Measurements from ENCODE around the gene FBXW4.

FBXW4 gene

DNA sequence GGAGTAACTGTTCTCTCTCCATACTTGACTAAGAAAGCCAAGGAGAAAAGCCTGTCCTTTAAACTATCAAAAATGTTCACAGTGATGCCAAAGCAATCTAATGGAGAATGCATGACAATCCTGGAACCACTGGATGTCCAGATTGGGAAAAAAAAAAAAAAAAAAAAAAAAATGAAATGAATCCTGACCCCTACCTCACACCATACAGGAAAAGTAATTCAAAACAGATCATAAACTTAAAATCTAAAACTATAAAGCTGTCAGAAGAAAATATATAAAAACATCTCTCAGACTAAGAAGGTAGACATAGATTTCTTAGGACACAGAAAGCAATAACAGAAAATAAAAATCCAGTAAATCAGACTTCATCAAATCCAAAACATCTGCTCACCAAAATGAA, 18.4 kb downstream of the FBXW4 start:
- no peak for DNase-seq
- peaks cover 38 to 45% (median 39%) of the 10 kb centered on the region in 3 donors for H3K36me3 ChIP-seq
- no peaks in the 10 kb centered on the region for H3K9me3 ChIP-seq
- no peak for TF ChIP-seq CTCF (IDR thresholded peaks at IDR 0.05)
- intact Hi-C loops (cut with DNase I; ENCODE audit: low total_unique reads) = no loop called here
- no peak overlapping the region for H3K27ac ChIP-seq
- no peak overlapping the region for H3K4me3 ChIP-seq
- H3K4me1 ChIP-seq = peaks cover 0 to 16% (median 6%) of the 10 kb centered on the region in 4 donors
- no peaks in the 10 kb centered on the region for H3K27me3 ChIP-seq

DNA sequence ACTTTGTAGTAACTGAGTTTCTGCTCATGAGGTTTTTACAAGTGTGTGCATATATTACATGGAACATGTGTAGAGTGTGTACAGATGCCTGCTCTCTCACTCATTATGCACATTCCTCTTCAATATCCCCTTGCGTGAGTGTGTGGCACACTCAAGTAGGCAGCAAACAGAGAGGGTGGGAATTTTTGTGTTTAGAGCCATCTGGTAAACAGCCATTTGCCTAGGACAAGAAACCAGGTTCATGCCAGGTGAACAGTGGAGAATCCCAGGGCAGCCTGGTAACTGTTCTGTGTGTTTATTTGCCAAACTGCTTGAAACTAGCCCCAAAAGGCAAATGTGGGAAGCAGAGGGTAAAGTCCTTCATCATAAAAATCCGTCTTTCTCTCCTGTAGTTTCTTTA, 19.9 kb downstream of the FBXW4 start:
- Histone ChIP-seq H3K4me3 (no peak overlapping the region), H3K36me3 (peaks cover 50 to 60% (median 54%) of the 10 kb centered on the region in 3 donors), H3K27me3 (no peaks in the 10 kb centered on the region), H3K27ac (no peak overlapping the region), H3K4me1 (peaks cover 0 to 10% (median 7%) of the 10 kb centered on the region in 4 donors), H3K9me3 (no peaks in the 10 kb centered on the region)
- intact Hi-C loops (cut with DNase I; ENCODE audit: low total_unique reads) = no loop called here
- no peak for DNase-seq
- no peak for TF ChIP-seq CTCF (IDR thresholded peaks at IDR 0.05)

DNA sequence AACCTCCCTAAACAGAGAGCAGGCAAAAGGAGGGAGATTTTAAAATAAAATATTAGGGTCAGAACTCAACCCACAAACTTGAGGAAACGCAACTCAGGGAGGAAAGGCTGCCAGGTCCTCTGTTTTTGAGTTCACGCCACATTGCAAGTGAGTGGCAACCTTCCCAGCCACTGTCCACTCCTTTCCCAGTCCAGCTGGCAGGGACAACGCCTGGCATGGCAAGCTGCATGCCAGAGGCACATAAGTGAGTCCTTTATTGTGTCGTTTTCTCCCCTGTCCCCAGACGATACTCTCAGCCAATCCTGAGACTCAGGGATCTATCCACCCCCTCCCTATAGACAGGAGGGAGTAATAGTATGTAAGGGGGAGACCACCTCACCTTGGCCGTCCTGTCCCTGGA, 22.4 kb downstream of the FBXW4 start:
- H3K36me3 ChIP-seq = peaks cover 68 to 85% (median 80%) of the 10 kb centered on the region in 3 donors
- no peak overlapping the region for H3K27ac ChIP-seq

GRCh38 chr10:101671453-101671852, 23.5 kb downstream of the FBXW4 start:
- no peak for TF ChIP-seq CTCF (IDR thresholded peaks at IDR 0.05)
- Histone ChIP-seq H3K4me3 (no peak overlapping the region), H3K9me3 (no peaks in the 10 kb centered on the region), H3K27me3 (no peaks in the 10 kb centered on the region), H3K27ac (no peak overlapping the region), H3K36me3 (peaks cover 73 to 91% (median 90%) of the 10 kb centered on the region in 3 donors), H3K4me1 (peaks cover 0 to 10% (median 7%) of the 10 kb centered on the region in 4 donors)
- intact Hi-C loops (cut with DNase I; ENCODE audit: low total_unique reads) = no loop called here
- no peak for DNase-seq

More for the DNA sequence above, 22.4 kb downstream of the FBXW4 start:
- no peaks in the 10 kb centered on the region for H3K27me3 ChIP-seq
- intact Hi-C loops (cut with DNase I; ENCODE audit: low total_unique reads) = no loop called here
- TF ChIP-seq CTCF (IDR thresholded peaks at IDR 0.05) = no peak
- no peak overlapping the region for H3K4me3 ChIP-seq
- DNase-seq = no peak
- no peaks in the 10 kb centered on the region for H3K9me3 ChIP-seq
- H3K4me1 ChIP-seq = peaks cover 0 to 10% (median 7%) of the 10 kb centered on the region in 4 donors

GRCh38 chr10:101670635-101671034, 24.3 kb downstream of the FBXW4 start:
- peaks cover 0 to 10% (median 7%) of the 10 kb centered on the region in 4 donors for H3K4me1 ChIP-seq
- no peak for DNase-seq
- no peak overlapping the region for H3K27ac ChIP-seq
- H3K4me3 ChIP-seq = no peak overlapping the region
- H3K36me3 ChIP-seq = peaks cover 72 to 92% (median 91%) of the 10 kb centered on the region in 3 donors
- TF ChIP-seq CTCF (IDR thresholded peaks at IDR 0.05) = no peak
- H3K9me3 ChIP-seq = no peaks in the 10 kb centered on the region
- intact Hi-C loops (cut with DNase I; ENCODE audit: low total_unique reads) = no loop called here
- no peaks in the 10 kb centered on the region for H3K27me3 ChIP-seq

- TF ChIP-seq CTCF (IDR thresholded peaks at IDR 0.05) = no peak
- intact Hi-C loops (cut with DNase I; ENCODE audit: low total_unique reads) = no loop called here
- no peak for DNase-seq
- Histone ChIP-seq H3K27me3 (no peaks in the 10 kb centered on the region), H3K4me1 (peaks cover 0 to 10% (median 7%) of the 10 kb centered on the region in 4 donors), H3K9me3 (no peaks in the 10 kb centered on the region), H3K4me3 (no peak overlapping the region), H3K36me3 (peaks cover 68 to 94% (median 86%) of the 10 kb centered on the region in 3 donors), H3K27ac (no peak overlapping the region)
These were observed 25.8 kb downstream of the FBXW4 start for GRCh38 chr10:101669181-101669580.

All from tibial artery (tissue), 4 donors.